Measurements from ENCODE around the gene MRPS18A. TPM values are rescaled to one million over a fixed set of nuclear protein-coding genes. Genes with fewer than 3 reads are reported as not detected.

Gene MRPS18A
- total and polyA plus RNA-seq, 2 of the 13 experiments (the other 11 are each of a cell fraction or from before 2014, with no cell fraction given): 87.8 to 89.1 TPM

GRCh38 chr6:43687437-43688347, at the start of gene MRPS18A (continued):
- peak; percentile 63; the same call in 1 of the 2 replicates for TF ChIP-seq ZNF607 (CRISPR knock-in tag; IDR thresholded peaks at IDR 0.05; ENCODE audit: borderline replicate concordance)
- peak; percentile 48; the same call in 1 of the 2 replicates for TF ChIP-seq ZSCAN9 (CRISPR knock-in tag; IDR thresholded peaks at IDR 0.05; ENCODE audit: borderline replicate concordance)
- TF ChIP-seq TP53 (CRISPR knock-in tag; conservative IDR thresholded peaks at IDR 0.05): no peak
- TF ChIP-seq DRAP1 (CRISPR knock-in tag; IDR thresholded peaks at IDR 0.05): peak; percentile 71; the same call in 1 of the 2 replicates
- peak; percentile 70 for TF ChIP-seq DMAP1 (CRISPR knock-in tag; IDR thresholded peaks at IDR 0.05)
- peak; percentile 95 for TF ChIP-seq POLR2G (IDR thresholded peaks at IDR 0.05; ENCODE audit: low read depth, low read length)
- TF ChIP-seq ZFP1 (CRISPR knock-in tag; IDR thresholded peaks at IDR 0.05): no peak
- peak; percentile 61; the same call in 1 of the 2 replicates for TF ChIP-seq ZNF614 (CRISPR knock-in tag; IDR thresholded peaks at IDR 0.05; ENCODE audit: borderline replicate concordance)
- no peak for TF ChIP-seq PRDM15 (CRISPR knock-in tag; IDR thresholded peaks at IDR 0.05)
- TF ChIP-seq CCAR2 (optimal IDR thresholded peaks at IDR 0.05; ENCODE audit: low read depth, low read length): no peak
- 0 out of 2 replicates have a peak, but pooled peaks have one; percentile 14 for TF ChIP-seq ZNF7 (CRISPR knock-in tag; IDR thresholded peaks at IDR 0.05)
- no peak for TF ChIP-seq ATF1 (CRISPR knock-in tag; IDR thresholded peaks at IDR 0.05)
- TF ChIP-seq CTCF (CRISPR knock-in tag; IDR thresholded peaks at IDR 0.05): no peak
- TF ChIP-seq ZNF496 (CRISPR knock-in tag; IDR thresholded peaks at IDR 0.05; ENCODE audit: insufficient replicate concordance): no peak
- peak; percentile 98 for TF ChIP-seq YY1 (IDR thresholded peaks at IDR 0.05; ENCODE audit: insufficient read depth, insufficient replicate concordance, low read depth, low read length)
- TF ChIP-seq ZNF709 (CRISPR knock-in tag; IDR thresholded peaks at IDR 0.05): no peak
- peak; percentile 85 for TF ChIP-seq ZNF205 (CRISPR knock-in tag; IDR thresholded peaks at IDR 0.05)
- peak; percentile 70 for TF ChIP-seq MAX (IDR thresholded peaks at IDR 0.05)
- TF ChIP-seq MTA1 (CRISPR knock-in tag; IDR thresholded peaks at IDR 0.05; ENCODE audit: borderline replicate concordance): no peak
- no peak for TF ChIP-seq ZBTB20 (CRISPR knock-in tag; IDR thresholded peaks at IDR 0.05; ENCODE audit: borderline replicate concordance, low read depth)
- TF ChIP-seq ZNF552 (CRISPR knock-in tag; IDR thresholded peaks at IDR 0.05; ENCODE audit: borderline replicate concordance): no peak; the same call in 1 of the 2 replicates
- TF ChIP-seq ZSCAN30 (CRISPR knock-in tag; IDR thresholded peaks at IDR 0.05): no peak
- no peak for TF ChIP-seq ZNF382 (CRISPR knock-in tag; IDR thresholded peaks at IDR 0.05; ENCODE audit: borderline replicate concordance)
- TF ChIP-seq ZNF547 (CRISPR knock-in tag; IDR thresholded peaks at IDR 0.05): no peak; the same call in 1 of the 2 replicates
- 0 out of 2 replicates have a peak, but pooled peaks have one; percentile 33 for TF ChIP-seq ZNF569 (CRISPR knock-in tag; IDR thresholded peaks at IDR 0.05; ENCODE audit: borderline replicate concordance)

All from HepG2 (cell line).